Activated naive CD4-positive, alpha-beta T cell treated with anti-CD3 and anti-CD28 coated beads, Interleukin-2, amount 10 ng/mL, durations not matched to agents 7 days and 5 days (primary cell): Measurements from ENCODE around the gene GLT8D2.

Experiments used
- CTCF ChIA-PET: fragments of 350-600 bp; sonication (Branson Sonifier 250); formaldehyde crosslinking; loops from one replicate; lab custom pipeline; 2021; ENCODE audit warnings: antibody characterized with exemption; lab: Charles Lee
- DNase-seq: peaks from one replicate; pipeline ENCODE4 v3.0.0-alpha.2; 2020
- H3K27ac Mint-ChIP-seq: one replicate; pipeline ENCODE4 v1.8.0; 2021; ENCODE audit warnings: mild to moderate bottlenecking, moderate library complexity, mixed read lengths
- H3K27me3 Mint-ChIP-seq: one replicate; pipeline ENCODE4 v1.8.0; 2021; ENCODE audit warnings: mild to moderate bottlenecking, mixed read lengths
- H3K36me3 Mint-ChIP-seq: one replicate; pipeline ENCODE4 v1.8.0; 2021; ENCODE audit warnings: mixed read lengths
- H3K4me1 Mint-ChIP-seq: one replicate; pipeline ENCODE4 v1.8.0; 2021; ENCODE audit warnings: mixed read lengths
- H3K4me3 Mint-ChIP-seq: one replicate; pipeline ENCODE4 v1.8.0; 2021; ENCODE audit warnings: mild to moderate bottlenecking, moderate library complexity, mixed read lengths
- H3K9me3 Mint-ChIP-seq: one replicate; pipeline ENCODE4 v1.8.0; 2021; ENCODE audit warnings: mixed read lengths

The GLT8D2 gene

DNA sequence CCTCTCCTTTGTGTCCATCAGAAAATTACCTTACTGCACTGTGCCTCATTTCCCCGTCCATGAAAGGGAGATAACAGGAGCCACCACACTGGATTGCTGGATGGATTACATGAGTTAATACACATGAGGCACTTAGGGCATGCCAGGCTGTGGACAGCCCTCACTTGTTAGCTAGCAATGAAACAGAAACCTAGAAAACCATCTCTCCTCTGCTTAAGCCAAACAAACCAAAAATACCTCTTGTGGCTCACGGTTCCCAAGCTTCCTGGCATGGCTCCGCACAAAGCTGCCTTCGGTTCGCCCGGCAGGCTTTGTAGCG lies 13.7 kb upstream of the GLT8D2 start:
- Mint-ChIP-seq H3K36me3 (peaks cover 11% of the 10 kb centered on the region), H3K4me1 (peaks cover 21% of the 10 kb centered on the region), H3K9me3 (no peaks in the 10 kb centered on the region), H3K4me3 (peak overlapping the region; percentile 91), H3K27me3 (peaks cover 33% of the 10 kb centered on the region), H3K27ac (no peak overlapping the region)
- CTCF ChIA-PET: interaction anchor here (0.8 to 3.6 kb wide), 2 partner anchors 45 to 186 kb away, joined by 4 to 25 read pairs; no protein-coding TSS in a partner anchor
- DNase-seq: no peak

DNA sequence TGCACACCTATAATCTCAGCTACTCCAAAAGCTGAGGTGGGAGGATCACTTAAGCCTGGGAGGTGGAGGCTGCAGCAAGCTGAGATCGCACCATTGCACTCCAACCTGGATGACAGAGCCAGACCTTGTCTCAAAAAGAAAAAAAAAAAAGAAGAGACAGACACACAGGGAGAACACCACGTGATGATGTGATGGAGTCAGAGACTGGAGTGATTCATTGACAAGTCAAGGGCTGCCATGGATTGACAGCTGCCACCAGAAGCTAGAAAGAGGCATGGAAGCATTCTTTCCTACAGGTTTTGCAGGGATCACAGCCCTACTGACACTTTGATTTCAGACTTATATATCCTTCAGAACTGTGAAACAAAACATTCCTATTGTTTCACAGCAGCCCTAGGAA lies 10.8 kb upstream of the GLT8D2 start:
- Mint-ChIP-seq H3K36me3 (peaks cover 3% of the 10 kb centered on the region), H3K27me3 (peaks cover 44% of the 10 kb centered on the region), H3K27ac (no peak overlapping the region), H3K4me3 (no peak overlapping the region), H3K9me3 (no peaks in the 10 kb centered on the region), H3K4me1 (peaks cover 11% of the 10 kb centered on the region)
- CTCF ChIA-PET: interaction anchor here (1.0 kb wide), 1 partner anchor 48 kb away, joined by 5 read pairs; no protein-coding TSS in a partner anchor
- DNase-seq: no peak

DNA sequence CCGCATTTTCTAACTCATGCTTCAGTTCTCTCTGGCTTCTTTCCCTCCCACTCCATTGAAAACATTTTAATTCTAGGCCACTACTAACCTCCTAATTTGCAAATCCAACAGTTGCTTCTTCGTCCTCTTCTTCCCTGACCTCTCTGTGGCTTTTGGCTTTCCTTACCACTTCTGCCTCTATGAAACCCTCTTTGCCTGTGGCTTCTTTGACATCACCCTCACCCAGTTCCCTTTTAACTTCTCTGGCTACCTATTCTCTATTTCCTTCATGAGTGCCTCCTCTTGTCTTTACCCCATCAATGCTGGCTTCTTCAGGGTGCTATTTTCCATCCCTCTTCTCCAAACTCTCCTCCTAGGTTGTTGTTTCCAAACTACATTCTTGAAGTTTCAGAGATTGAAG lies 10.0 kb upstream of the GLT8D2 start:
- no peak overlapping the region for H3K4me3 Mint-ChIP-seq
- H3K27ac Mint-ChIP-seq: no peak overlapping the region
- CTCF ChIA-PET: interaction anchor here (1.0 to 4.2 kb wide), 3 partner anchors 49 to 93 kb away, joined by 5 to 92 read pairs (median 6); no protein-coding TSS in a partner anchor

DNA sequence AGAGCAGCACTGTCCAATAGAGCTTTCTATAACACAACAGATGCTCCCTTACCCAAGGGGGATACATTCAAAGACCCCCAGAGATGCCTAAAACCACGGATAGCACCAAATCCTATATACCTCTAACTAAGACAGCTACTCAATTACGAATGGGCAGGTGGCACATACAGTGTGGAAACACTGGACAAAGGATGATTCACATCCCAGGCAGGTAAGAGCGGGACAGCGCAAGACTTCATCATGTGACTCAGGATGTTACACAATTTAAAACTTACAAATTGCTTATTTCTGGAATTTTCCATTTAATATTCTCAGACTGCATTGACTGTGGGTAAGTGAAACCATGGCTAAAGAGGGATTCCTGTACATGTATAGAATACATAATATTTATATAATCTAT lies 8.8 kb upstream of the GLT8D2 start:
- DNase-seq: no peak
- peaks cover 2% of the 10 kb centered on the region for H3K4me1 Mint-ChIP-seq
- peaks cover 54% of the 10 kb centered on the region for H3K27me3 Mint-ChIP-seq
- CTCF ChIA-PET: interaction anchor here (0.6 to 4.2 kb wide), 9 partner anchors 9 to 151 kb away, joined by 3 to 92 read pairs (median 5); no protein-coding TSS in a partner anchor
- no peaks in the 10 kb centered on the region for H3K9me3 Mint-ChIP-seq
- no peak overlapping the region for H3K4me3 Mint-ChIP-seq
- H3K36me3 Mint-ChIP-seq: no peaks in the 10 kb centered on the region
- H3K27ac Mint-ChIP-seq: no peak overlapping the region

More for the DNA sequence above, 10.0 kb upstream of the GLT8D2 start:
- no peak for DNase-seq
- peaks cover 1% of the 10 kb centered on the region for H3K36me3 Mint-ChIP-seq
- no peaks in the 10 kb centered on the region for H3K9me3 Mint-ChIP-seq
- H3K27me3 Mint-ChIP-seq: peaks cover 48% of the 10 kb centered on the region
- peaks cover 3% of the 10 kb centered on the region for H3K4me1 Mint-ChIP-seq

DNA sequence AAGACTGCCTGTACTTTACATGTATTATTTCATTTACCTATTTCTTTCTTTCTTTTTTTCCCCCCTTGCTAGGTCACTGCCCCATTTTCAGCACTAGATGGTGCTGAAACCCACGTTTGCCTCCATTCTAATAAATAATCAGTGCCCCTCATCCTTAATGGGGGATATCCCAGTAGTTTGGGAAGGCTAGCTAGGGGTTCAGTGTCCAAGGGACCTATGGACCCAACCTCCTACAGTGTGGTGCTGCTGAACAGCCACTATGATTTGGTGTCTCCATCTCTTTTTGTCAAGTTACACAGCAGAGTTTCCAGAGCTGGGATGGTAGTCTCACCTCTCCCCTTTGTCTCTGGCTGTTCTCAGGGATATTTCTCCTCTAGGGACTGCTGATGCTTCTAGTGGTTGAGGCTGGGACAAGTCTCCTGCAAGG lies 7.8 kb upstream of the GLT8D2 start:
- no peaks in the 10 kb centered on the region for H3K9me3 Mint-ChIP-seq
- CTCF ChIA-PET: interaction anchor here (0.7 to 4.2 kb wide), 8 partner anchors 12 to 152 kb away, joined by 3 to 92 read pairs (median 4); no protein-coding TSS in a partner anchor
- no peaks in the 10 kb centered on the region for H3K36me3 Mint-ChIP-seq
- peaks cover 57% of the 10 kb centered on the region for H3K27me3 Mint-ChIP-seq
- no peak overlapping the region for H3K4me3 Mint-ChIP-seq
- no peaks in the 10 kb centered on the region for H3K4me1 Mint-ChIP-seq
- DNase-seq: peak; percentile 24
- H3K27ac Mint-ChIP-seq: no peak overlapping the region

DNA sequence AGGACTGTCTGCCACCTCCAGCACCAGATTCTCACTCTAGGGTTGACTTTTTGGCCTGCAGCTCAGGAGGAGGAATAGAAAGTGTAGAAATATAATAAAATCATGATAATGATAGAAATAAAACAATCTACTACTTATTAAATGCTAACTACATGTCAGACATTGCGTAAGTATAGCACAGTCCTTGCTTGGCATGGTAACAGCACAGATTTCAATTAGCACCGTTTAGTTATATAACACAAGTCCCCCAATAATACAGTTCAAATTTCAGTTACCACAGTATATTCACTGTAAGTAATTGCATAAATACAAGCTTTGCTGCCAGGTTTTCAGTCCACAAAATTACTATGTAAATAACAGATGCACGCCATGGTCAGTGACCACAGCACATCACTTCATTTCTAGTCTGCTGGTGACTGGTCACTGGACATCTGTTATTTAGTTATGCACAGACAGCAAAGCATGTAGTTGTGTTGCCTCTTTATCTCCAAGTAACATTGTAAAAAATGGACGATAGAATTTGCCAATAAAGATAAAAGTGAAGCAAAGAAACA lies 6.5 kb upstream of the GLT8D2 start:
- DNase-seq: no peak
- Mint-ChIP-seq H3K4me1 (no peaks in the 10 kb centered on the region), H3K27me3 (peaks cover 57% of the 10 kb centered on the region), H3K27ac (no peak overlapping the region), H3K36me3 (no peaks in the 10 kb centered on the region), H3K9me3 (no peaks in the 10 kb centered on the region), H3K4me3 (no peak overlapping the region)
- CTCF ChIA-PET: interaction anchor here (1.1 to 4.2 kb wide), 2 partner anchors 53 to 173 kb away, joined by 3 to 92 read pairs; no protein-coding TSS in a partner anchor

DNA sequence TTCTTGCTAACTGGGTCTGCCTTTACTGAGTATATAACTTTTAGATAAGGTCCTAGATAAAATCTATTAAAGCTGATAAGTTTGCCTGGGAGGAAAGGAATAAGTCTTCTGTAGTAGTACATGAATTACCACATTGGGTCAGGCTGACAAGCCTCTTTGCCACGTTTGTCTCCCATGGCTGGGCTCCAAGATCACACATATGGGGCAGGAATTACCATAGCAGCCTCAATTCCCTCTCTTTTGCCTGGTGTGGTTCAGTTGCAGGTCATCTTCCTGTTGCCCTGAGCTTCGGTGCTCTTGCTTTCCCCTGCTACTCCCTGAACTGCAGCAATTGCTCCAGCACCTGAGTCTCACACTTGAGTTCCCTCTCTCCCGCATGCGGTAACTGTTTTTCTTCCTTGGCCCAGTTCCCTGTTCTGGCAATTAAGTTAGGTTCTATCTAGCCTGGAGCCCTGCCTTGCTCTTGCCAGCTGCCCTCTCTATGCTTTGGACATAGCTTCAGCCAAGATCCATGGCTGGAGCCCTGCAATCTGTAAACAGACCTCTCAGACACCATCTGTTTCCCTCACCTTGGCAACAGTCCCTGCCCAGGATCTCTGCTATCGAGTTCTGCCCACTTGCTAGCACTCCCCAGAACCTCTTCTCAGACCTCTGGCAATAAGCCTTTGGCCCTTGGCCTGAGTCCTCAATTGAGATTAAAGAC lies 5.8 kb upstream of the GLT8D2 start:
- Mint-ChIP-seq H3K4me1 (no peaks in the 10 kb centered on the region), H3K9me3 (no peaks in the 10 kb centered on the region), H3K4me3 (no peak overlapping the region), H3K27ac (no peak overlapping the region), H3K36me3 (no peaks in the 10 kb centered on the region), H3K27me3 (peaks cover 56% of the 10 kb centered on the region)
- CTCF ChIA-PET: interaction anchor here (4.2 kb wide), 1 partner anchor 54 kb away, joined by 92 read pairs; no protein-coding TSS in a partner anchor
- DNase-seq: no peak

DNA sequence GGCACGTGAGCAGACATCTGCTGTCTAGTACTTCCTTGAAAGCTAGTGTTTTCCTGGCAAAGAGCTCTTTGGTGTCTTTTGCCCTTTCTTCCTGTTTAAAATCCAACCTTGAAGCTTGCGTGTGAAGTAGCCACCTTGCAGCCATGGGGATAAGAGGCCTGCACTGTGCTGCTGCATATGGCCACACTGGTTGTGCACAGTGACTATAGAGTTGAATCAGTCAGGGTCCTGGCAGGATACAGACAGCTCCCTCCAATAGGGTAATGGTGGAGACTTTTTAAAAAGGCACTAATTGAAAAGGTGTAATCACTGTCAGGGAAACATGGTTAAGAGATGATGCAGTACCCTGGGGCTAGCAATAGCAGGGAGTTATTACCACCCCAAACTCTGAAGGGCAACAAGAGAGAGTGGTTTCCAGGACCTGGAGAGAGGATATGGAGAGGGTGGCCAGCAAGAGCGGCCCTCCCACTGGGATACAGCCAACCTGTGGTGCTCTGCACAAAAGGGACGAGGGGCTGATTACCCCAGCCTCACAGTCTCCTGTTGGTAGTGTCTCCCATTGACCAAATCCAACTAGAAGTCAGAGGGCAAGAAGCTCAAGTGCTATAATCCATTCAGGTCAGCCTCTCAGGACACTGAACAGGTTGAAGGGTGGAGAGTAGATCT lies 4.8 kb upstream of the GLT8D2 start:
- Mint-ChIP-seq H3K27ac (no peak overlapping the region), H3K27me3 (peaks cover 57% of the 10 kb centered on the region), H3K9me3 (no peaks in the 10 kb centered on the region), H3K4me3 (no peak overlapping the region), H3K36me3 (no peaks in the 10 kb centered on the region), H3K4me1 (peaks cover 6% of the 10 kb centered on the region)
- no peak for DNase-seq
- CTCF ChIA-PET: no interaction called here

DNA sequence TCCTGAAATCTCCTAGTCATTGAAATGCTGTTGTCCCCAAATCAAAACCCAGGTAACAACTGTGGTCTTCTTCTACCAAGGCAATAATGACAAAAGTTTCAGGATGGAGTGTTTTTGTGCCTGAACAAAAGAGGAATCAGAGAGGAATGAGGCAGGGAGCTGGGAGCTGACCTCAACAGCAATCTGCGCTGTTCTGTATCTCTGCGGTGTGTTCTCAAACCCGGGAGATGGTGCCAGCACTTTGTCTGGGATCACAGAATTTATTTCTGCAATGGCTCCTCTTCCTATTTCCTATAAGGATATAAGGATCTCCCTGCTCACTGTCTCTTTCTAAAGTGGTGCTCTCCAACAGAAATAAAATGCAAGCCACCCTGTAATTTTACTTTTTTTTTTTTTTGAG lies 449 bp upstream of the GLT8D2 start:
- Mint-ChIP-seq H3K9me3 (no peaks in the 10 kb centered on the region), H3K4me1 (peaks cover 8% of the 10 kb centered on the region), H3K27me3 (peaks cover 57% of the 10 kb centered on the region), H3K36me3 (no peaks in the 10 kb centered on the region), H3K27ac (no peak overlapping the region), H3K4me3 (no peak overlapping the region)
- CTCF ChIA-PET: no interaction called here
- no peak for DNase-seq

DNA sequence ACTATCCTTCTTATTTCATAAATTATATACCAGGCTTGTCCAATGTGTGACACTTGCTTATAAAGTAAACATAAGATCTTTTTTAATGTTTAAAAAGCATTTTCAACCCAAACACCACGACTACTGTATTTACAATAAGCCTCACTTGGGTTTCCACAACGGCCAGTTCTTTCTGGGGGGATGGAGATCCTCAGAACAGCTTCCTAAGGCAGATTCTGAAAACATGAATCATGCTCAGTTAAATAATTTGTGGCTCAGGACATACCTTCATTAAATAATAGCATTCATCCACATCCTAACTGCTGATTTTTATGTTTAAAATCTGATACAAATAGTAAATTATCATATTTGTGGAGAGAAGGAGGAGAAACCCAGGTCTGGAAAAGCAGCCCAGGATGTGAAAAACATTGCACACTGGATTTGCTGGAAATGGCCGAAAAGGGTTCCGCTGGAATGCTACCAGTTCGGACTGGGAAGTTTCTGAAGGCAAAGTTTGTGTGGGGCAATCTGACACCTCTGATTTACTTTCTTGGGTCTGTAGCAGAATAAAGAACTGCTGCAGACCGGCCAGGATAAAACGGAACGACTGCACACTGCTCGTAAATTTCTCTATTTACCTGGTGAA lies 597 bp downstream of the GLT8D2 start:
- no peaks in the 10 kb centered on the region for H3K9me3 Mint-ChIP-seq
- no peak overlapping the region for H3K27ac Mint-ChIP-seq
- no peaks in the 10 kb centered on the region for H3K36me3 Mint-ChIP-seq
- CTCF ChIA-PET: no interaction called here
- no peak overlapping the region for H3K4me3 Mint-ChIP-seq
- peaks cover 55% of the 10 kb centered on the region for H3K27me3 Mint-ChIP-seq
- H3K4me1 Mint-ChIP-seq: peaks cover 8% of the 10 kb centered on the region
- DNase-seq: no peak

DNA sequence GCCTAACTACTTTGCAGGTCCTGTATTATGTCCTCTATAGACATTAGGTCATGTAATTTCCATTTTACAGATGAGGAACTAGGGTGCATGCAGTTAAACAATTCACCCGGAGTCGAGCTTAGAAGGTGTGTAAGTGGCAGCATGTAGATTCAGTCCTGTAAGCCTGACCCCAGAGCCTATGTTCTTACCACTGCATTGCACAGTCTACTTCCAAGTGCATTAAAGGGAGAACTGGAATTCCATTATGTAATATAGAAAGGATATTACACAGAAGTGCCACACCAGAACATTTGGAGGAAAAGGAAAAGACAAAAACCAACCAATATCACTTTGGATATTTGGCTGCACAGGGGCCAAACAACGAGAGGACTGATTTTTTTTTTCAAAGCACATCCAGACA lies 1.2 kb downstream of the GLT8D2 start:
- Mint-ChIP-seq H3K4me3 (no peak overlapping the region), H3K9me3 (no peaks in the 10 kb centered on the region), H3K27me3 (peaks cover 60% of the 10 kb centered on the region), H3K36me3 (no peaks in the 10 kb centered on the region), H3K27ac (no peak overlapping the region), H3K4me1 (peaks cover 8% of the 10 kb centered on the region)
- DNase-seq: no peak
- CTCF ChIA-PET: no interaction called here

DNA sequence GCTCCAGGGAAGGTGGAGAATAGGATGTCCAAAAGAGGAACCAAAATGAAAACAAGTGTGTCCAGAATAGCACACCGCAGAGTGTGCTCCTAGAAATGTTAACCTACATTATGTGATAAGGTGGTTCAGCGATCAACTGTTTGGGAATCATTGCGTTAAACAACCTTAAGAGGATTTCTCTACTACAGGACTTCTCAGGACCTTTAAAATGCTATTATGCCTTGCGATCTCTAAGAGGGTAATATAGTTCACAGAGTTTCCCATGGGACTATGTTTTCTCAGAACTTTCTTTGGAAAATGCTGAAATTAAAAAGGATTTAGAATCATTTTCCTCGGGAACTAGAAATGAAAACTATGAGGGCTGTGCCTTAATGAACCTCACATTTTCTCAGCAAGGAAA lies 1.8 kb downstream of the GLT8D2 start:
- Mint-ChIP-seq H3K36me3 (no peaks in the 10 kb centered on the region), H3K4me1 (peaks cover 8% of the 10 kb centered on the region), H3K4me3 (no peak overlapping the region), H3K27ac (no peak overlapping the region), H3K9me3 (no peaks in the 10 kb centered on the region), H3K27me3 (peaks cover 59% of the 10 kb centered on the region)
- CTCF ChIA-PET: no interaction called here
- no peak for DNase-seq

DNA sequence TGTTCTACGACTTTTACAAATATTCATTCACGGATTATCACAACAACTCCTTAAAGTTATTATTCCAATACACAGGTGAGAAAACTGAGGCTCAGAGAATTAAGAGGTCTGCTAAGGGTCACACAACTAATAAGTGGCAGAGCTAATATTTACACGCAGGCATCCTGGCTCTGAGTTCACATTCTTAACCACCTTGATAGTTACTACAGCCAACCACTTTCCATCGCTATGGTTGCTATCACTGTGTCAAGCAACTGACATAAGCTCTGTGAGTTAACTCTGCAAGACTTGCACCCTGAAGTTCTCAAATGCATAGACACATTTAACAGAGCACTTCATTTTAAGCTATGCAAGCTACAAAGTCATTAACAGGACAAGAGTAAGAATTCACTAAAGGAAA lies 3.7 kb downstream of the GLT8D2 start:
- H3K27me3 Mint-ChIP-seq: peaks cover 58% of the 10 kb centered on the region
- no peaks in the 10 kb centered on the region for H3K9me3 Mint-ChIP-seq
- no peak overlapping the region for H3K27ac Mint-ChIP-seq
- no peak for DNase-seq
- H3K4me3 Mint-ChIP-seq: no peak overlapping the region
- H3K4me1 Mint-ChIP-seq: peaks cover 8% of the 10 kb centered on the region
- CTCF ChIA-PET: interaction anchor here (1.6 to 2.0 kb wide), 2 partner anchors 12 to 63 kb away, joined by 4 to 5 read pairs; no protein-coding TSS in a partner anchor
- no peaks in the 10 kb centered on the region for H3K36me3 Mint-ChIP-seq

DNA sequence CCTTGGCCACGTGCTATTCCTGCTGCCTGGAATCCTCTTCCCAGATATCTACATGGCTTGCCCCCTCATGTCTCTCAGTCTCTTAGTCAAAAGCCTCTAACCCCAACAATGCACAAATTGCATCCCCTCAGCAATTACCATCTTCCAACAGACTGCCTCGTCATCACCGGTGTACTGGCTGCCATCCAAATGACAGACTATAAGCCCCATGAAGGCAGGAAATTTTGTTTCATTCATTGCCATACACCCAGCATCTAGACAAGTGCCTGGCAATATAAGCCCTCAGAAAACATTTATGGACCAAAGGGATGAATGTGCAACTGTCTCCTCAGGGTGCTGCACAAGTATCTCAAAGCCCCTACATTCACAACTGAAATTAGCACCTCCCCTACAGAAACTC lies 5.8 kb downstream of the GLT8D2 start:
- H3K27me3 Mint-ChIP-seq: peaks cover 39% of the 10 kb centered on the region
- CTCF ChIA-PET: no interaction called here
- H3K27ac Mint-ChIP-seq: no peak overlapping the region
- no peak overlapping the region for H3K4me3 Mint-ChIP-seq
- H3K9me3 Mint-ChIP-seq: no peaks in the 10 kb centered on the region
- no peak for DNase-seq
- H3K36me3 Mint-ChIP-seq: no peaks in the 10 kb centered on the region
- H3K4me1 Mint-ChIP-seq: no peaks in the 10 kb centered on the region
